IPS-18a (cell line): Measurements from ENCODE around the gene IFT81.

Experiments used
- H3K27ac ChIP-seq: one replicate; pipeline ENCODE4 v1.5.1; 2013; ENCODE audit warnings: low read length
- H3K27me3 ChIP-seq: one replicate; pipeline ENCODE4 v1.6.1; 2013; ENCODE audit warnings: mild to moderate bottlenecking, low read length; ENCODE audit not compliant: control insufficient read depth, insufficient read depth
- H3K36me3 ChIP-seq: one replicate; pipeline ENCODE4 v1.6.1; 2013; ENCODE audit warnings: low read depth, low read length; ENCODE audit not compliant: control insufficient read depth
- H3K4me1 ChIP-seq: one replicate; pipeline ENCODE4 v1.6.1; 2013; ENCODE audit warnings: low read depth, low read length; ENCODE audit not compliant: control insufficient read depth
- H3K4me3 ChIP-seq: one replicate; pipeline ENCODE4 v1.5.1; 2013; ENCODE audit warnings: low read length
- H3K9ac ChIP-seq: one replicate; pipeline ENCODE4 v1.6.1; 2013; ENCODE audit warnings: mild to moderate bottlenecking, low read length, moderate library complexity
- H3K9me3 ChIP-seq: one replicate; pipeline ENCODE4 v1.6.1; 2013; ENCODE audit warnings: low read depth, low read length; ENCODE audit not compliant: control insufficient read depth

IFT81 gene

DNA sequence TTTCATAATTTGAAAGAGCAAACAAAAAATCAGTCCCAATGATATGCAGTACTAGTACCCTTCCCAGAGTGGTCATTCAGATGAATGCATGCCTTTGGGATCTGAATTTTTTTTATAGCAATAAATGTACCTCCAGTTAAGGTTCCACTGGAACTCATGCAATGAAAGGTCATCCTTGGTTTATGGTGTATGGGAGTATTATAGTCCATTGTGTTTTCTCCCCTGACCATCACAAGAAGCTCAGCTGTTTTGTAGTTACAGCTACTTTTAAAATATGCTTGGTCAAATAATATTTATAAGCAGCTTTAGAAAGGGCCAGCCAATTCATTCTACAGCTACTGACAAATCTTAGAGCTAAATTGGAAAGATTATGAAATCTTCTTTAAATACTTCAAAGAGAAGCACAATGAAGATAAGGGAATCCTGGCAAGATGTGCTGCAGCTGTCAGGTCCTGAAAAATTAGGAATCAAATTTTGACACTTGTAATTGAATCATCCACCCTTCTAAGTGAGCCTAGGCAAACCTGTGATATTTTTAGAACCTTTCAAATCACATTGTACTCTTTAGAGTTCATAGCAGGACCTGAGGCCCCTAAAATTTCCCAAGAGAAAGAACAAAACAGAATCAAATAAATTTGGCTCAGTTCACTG, 46.5 kb downstream of the IFT81 start:
- Histone ChIP-seq H3K9ac (no peak overlapping the region), H3K27me3 (no peaks in the 10 kb centered on the region), H3K4me3 (no peak overlapping the region), H3K9me3 (no peaks in the 10 kb centered on the region), H3K4me1 (no peaks in the 10 kb centered on the region), H3K36me3 (no peaks in the 10 kb centered on the region), H3K27ac (no peak overlapping the region)

DNA sequence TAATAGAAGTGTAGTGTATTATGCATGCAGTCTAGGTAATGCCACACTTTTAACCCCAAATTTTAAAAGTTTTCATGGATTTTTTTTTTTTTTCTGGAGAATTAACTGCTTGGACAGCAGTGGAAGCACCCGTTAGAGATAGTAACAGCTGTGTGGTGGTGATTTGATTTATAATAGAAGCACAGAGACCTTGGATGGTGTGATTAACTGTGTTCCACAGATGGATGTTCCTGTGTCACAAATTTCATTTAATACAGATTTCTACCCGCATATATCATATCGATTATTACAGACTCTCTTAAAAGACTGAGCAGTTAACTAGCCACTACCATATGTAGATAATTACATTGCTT, 47.0 kb downstream of the IFT81 start:
- Histone ChIP-seq H3K27ac (no peak overlapping the region), H3K36me3 (no peaks in the 10 kb centered on the region), H3K9ac (no peak overlapping the region), H3K4me3 (no peak overlapping the region), H3K9me3 (no peaks in the 10 kb centered on the region), H3K27me3 (no peaks in the 10 kb centered on the region), H3K4me1 (no peaks in the 10 kb centered on the region)

DNA sequence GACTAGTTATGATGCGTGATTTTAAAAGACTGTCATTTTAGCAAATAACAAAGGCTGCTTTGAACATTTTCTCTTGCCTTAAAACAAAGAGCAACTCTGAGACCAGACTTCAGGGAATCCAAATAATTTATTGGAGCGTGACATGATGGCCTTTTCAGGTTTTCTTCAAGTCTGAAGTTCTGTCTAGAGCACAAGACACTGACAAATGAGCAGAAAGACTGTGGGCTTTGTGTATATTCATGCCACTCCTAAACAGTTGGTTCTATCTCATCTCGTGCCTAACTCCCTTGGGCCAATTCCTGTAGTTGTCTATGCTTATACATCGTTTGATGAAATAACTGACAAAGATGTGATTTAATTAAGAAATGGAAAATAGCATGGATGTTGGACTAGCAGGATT, 47.5 kb downstream of the IFT81 start:
- Histone ChIP-seq H3K27me3 (no peaks in the 10 kb centered on the region), H3K9ac (no peak overlapping the region), H3K27ac (no peak overlapping the region), H3K9me3 (no peaks in the 10 kb centered on the region), H3K4me1 (no peaks in the 10 kb centered on the region), H3K36me3 (no peaks in the 10 kb centered on the region), H3K4me3 (no peak overlapping the region)

DNA sequence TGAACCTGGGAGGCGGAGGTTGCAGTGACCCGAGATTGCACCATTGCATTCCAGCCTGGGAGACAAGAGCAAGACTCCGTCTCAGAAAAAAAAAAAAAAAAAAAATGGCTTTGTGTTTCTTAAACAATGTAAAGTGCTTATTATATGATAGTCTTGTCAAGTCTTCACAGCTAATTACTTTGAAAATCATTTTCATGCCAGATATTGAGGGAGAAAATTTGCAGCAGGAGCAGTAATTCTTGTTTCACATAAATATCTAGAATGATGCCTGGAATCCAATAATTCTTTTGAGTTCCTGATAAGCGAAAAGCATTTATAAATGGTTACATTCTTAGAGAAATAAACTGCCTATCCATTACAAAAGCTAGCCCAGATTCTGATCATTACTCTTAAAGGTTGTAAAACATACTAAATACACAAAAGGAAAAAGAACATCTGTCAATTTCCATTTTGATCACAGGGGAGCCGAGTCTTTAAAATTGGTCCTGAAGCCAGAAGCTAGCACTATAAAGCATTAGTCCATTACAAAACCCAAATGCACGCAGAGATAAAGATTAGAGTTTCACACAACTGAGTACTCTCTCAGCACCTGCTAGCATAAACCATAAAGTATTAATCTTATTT, 50.3 kb downstream of the IFT81 start:
- no peaks in the 10 kb centered on the region for H3K27me3 ChIP-seq
- no peaks in the 10 kb centered on the region for H3K36me3 ChIP-seq
- H3K9ac ChIP-seq: no peak overlapping the region

DNA sequence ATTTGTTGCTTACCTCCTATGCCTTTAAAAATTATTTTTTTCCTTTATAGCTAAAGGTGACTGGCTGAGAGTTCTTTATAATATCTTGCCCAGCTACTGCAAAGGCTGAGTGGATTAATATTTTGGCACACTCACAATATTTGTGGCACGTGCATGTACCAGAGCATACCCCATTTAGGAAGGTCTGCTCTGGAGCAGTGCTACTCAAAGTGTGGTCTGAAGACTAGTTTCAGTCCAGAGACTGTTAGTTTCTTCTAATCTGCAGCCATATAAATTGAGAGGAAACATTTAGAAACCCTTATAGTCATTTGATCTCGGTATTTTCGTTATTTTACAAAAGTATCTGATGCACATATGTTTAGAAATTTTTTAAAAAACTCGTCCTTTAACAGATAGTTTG, 51.0 kb downstream of the IFT81 start:
- H3K9ac ChIP-seq: no peak overlapping the region
- H3K4me1 ChIP-seq: no peaks in the 10 kb centered on the region
- H3K36me3 ChIP-seq: no peaks in the 10 kb centered on the region
- no peak overlapping the region for H3K27ac ChIP-seq
- H3K9me3 ChIP-seq: no peaks in the 10 kb centered on the region
- no peaks in the 10 kb centered on the region for H3K27me3 ChIP-seq
- no peak overlapping the region for H3K4me3 ChIP-seq

More for the DNA sequence above, 50.3 kb downstream of the IFT81 start:
- Histone ChIP-seq H3K4me3 (no peak overlapping the region), H3K27ac (no peak overlapping the region), H3K4me1 (no peaks in the 10 kb centered on the region), H3K9me3 (no peaks in the 10 kb centered on the region)

DNA sequence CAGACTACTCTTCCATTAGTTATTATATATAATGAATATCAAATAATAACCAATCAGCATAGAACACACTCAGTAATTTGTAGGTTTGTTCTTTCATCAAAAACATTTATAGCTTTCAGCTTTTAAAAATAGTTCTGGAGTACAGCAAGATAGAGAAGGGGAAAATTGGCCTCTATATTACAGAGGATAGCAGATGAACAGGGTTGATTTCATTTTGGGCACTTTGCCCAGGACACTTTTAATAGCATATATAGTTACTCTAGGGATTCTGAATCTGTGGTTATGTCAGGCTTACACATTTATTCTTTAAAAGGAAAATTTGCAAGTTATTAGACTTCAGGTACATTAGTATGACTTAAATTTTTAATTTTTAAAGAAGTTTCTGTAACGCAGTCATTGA, 52.6 kb downstream of the IFT81 start:
- Histone ChIP-seq H3K36me3 (no peaks in the 10 kb centered on the region), H3K27me3 (no peaks in the 10 kb centered on the region), H3K4me3 (no peak overlapping the region), H3K9me3 (no peaks in the 10 kb centered on the region), H3K27ac (no peak overlapping the region), H3K4me1 (no peaks in the 10 kb centered on the region), H3K9ac (no peak overlapping the region)

DNA sequence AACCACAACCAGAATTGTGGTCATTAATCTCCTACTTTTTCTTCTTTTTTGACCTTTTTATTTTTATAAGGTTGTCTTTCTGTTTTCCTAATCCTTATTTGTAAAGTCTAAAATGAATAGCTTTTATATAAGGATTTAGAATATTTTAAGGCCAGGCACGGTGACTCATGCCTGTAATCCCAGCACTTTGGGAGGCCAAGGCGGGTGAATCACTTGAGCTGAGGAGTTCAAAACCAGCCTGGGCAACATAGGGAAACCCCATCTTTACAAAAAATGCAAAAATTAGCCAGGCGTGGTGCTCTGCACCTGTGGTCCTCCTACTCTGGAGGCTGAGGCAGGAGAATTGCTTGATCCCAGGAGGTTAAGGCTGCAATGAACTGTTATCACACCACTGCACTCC, 55.1 kb downstream of the IFT81 start:
- H3K36me3 ChIP-seq: no peaks in the 10 kb centered on the region
- no peaks in the 10 kb centered on the region for H3K9me3 ChIP-seq
- no peak overlapping the region for H3K4me3 ChIP-seq
- H3K27ac ChIP-seq: no peak overlapping the region
- H3K4me1 ChIP-seq: no peaks in the 10 kb centered on the region
- no peaks in the 10 kb centered on the region for H3K27me3 ChIP-seq
- H3K9ac ChIP-seq: no peak overlapping the region

DNA sequence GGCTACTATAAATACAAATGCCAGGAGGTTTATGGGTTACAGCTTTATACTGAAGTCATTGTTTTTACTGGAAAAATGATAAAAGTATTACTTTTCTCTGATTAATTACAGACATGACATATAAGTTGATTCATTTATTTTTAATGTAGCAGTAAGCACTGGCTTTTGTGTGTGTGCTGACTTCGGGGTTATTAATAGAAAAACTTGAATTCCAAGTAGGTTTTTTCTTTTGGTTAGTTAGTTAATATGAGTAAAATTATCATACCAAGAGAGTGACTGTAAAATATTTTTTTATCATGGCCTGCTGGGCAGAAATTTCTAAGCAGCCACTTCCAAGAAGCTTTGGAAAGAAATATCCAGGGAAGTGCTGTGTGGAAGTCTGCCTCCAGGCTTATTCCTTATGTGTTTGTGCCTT, 56.4 kb downstream of the IFT81 start:
- no peaks in the 10 kb centered on the region for H3K9me3 ChIP-seq
- H3K27ac ChIP-seq: no peak overlapping the region
- no peak overlapping the region for H3K9ac ChIP-seq
- no peaks in the 10 kb centered on the region for H3K36me3 ChIP-seq
- H3K4me1 ChIP-seq: no peaks in the 10 kb centered on the region
- no peak overlapping the region for H3K4me3 ChIP-seq
- H3K27me3 ChIP-seq: no peaks in the 10 kb centered on the region

DNA sequence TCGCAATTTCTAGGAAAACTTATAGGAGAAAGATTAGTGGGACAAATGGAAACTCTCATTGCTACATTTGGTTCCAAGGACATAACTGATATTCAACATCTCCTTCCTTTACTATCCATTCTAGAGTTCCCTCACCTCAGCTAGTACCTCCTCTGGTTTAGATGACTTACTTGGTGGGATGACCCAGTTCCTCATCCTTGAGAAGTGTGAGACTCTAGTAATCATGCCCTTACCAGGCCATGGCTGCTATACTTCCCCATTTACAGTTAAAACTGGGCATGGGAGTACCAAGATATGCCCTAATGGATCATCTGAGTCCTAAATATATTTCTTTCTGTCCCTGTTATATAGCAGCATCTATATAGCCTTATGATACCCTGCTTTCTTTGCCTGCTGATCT, 58.1 kb downstream of the IFT81 start:
- H3K9me3 ChIP-seq: peaks cover 9% of the 10 kb centered on the region
- no peak overlapping the region for H3K27ac ChIP-seq
- H3K4me1 ChIP-seq: no peaks in the 10 kb centered on the region
- no peaks in the 10 kb centered on the region for H3K27me3 ChIP-seq
- no peak overlapping the region for H3K9ac ChIP-seq
- no peak overlapping the region for H3K4me3 ChIP-seq
- H3K36me3 ChIP-seq: no peaks in the 10 kb centered on the region

DNA sequence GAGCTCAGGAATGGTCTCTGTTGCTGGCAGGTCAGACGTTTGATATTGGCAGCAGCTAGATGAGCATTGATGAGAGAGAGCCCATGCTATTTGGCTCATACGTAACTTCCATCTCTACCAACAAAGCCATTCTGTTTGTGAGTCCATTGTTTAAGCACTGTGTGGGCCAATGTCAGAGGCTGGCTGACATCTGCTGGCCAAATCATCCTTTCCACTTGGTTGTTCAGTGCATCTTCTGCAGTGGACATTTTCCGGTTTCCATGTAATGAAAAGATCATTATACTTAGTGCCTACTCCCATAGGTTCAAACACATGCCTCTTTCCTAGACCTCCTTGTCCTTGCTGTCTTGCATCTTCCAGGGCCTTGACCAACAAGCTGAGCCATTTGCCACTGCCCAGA, 59.2 kb downstream of the IFT81 start:
- no peaks in the 10 kb centered on the region for H3K27me3 ChIP-seq
- no peaks in the 10 kb centered on the region for H3K4me1 ChIP-seq
- peaks cover 9% of the 10 kb centered on the region for H3K9me3 ChIP-seq
- no peak overlapping the region for H3K27ac ChIP-seq
- H3K4me3 ChIP-seq: no peak overlapping the region
- no peaks in the 10 kb centered on the region for H3K36me3 ChIP-seq
- no peak overlapping the region for H3K9ac ChIP-seq

DNA sequence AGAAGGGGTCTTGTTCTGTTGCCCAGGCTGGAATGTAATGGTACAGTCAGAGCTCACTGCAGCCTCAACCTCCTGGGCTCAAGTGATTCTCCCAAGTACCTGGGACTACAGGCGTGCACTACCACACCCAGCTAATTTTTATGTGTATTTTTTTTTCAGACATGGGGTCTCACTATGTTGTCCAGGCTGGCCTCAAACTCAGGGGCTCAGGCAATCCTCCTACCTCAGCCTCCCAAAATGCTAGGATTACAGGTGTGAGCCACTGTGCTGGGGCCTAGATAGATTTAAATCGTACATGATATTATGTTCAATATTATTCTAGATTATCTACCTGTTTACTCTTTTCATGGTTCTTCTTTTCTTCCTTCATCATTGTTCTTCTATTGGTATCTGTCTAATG, 61.5 kb downstream of the IFT81 start:
- no peak overlapping the region for H3K9ac ChIP-seq
- H3K27ac ChIP-seq: no peak overlapping the region
- H3K27me3 ChIP-seq: no peaks in the 10 kb centered on the region

DNA sequence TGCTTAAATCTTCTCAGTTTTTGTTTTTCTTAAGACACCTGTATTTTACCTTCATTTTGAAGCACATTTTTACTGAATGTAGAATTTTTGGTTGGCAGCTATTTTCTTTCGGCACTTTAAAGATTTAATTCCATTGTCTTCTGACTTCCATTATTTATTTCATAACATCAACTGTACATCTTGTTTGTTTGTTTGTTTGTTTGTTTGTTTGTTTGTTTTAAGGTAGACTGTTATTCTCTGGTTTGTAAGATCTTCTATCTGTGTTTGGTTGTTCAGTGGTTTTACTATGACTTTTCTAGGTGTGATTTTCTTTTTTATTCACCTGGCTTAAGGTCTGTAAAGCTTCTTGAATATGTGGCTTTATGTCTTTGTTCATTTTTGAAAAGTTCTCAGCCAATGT, 61.9 kb downstream of the IFT81 start:
- no peaks in the 10 kb centered on the region for H3K27me3 ChIP-seq
- H3K9me3 ChIP-seq: peaks cover 9% of the 10 kb centered on the region
- H3K9ac ChIP-seq: no peak overlapping the region
- no peak overlapping the region for H3K4me3 ChIP-seq
- H3K4me1 ChIP-seq: no peaks in the 10 kb centered on the region
- H3K27ac ChIP-seq: no peak overlapping the region
- no peaks in the 10 kb centered on the region for H3K36me3 ChIP-seq

More for the DNA sequence above, 61.5 kb downstream of the IFT81 start:
- Histone ChIP-seq H3K9me3 (peaks cover 9% of the 10 kb centered on the region), H3K4me3 (no peak overlapping the region), H3K36me3 (no peaks in the 10 kb centered on the region), H3K4me1 (no peaks in the 10 kb centered on the region)
